HG02884 (cell line): ENCODE measurements around the gene VAV3.

Experiments
- ATAC-seq: cut with Tn5 transposase; IDR thresholded peaks from one replicate; pipeline ENCODE4 v1.9.1; 2021; ENCODE audit warnings: mild to moderate bottlenecking, moderate library complexity; ENCODE audit not compliant: unreplicated experiment

Gene VAV3

DNA sequence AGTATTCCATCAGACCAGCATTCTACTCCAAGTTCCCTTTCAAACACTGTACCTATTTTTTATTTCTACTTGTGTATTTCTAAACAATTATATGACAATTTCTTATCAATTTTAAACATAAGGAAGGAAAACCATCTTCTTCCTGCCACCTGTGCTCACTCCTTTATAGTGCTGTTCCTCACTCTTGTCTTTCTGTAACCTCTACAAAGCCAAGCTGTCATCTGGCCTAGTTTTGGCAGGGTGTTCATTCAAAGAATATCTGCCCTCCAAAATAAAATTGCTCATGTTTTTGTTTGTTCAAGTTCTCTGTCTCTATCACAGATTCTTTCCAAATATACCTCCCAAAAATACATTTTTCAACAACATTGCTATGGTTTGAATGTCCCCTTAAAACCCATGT is 360.2 kb downstream of the VAV3 start:
- ATAC-seq = no peak

DNA sequence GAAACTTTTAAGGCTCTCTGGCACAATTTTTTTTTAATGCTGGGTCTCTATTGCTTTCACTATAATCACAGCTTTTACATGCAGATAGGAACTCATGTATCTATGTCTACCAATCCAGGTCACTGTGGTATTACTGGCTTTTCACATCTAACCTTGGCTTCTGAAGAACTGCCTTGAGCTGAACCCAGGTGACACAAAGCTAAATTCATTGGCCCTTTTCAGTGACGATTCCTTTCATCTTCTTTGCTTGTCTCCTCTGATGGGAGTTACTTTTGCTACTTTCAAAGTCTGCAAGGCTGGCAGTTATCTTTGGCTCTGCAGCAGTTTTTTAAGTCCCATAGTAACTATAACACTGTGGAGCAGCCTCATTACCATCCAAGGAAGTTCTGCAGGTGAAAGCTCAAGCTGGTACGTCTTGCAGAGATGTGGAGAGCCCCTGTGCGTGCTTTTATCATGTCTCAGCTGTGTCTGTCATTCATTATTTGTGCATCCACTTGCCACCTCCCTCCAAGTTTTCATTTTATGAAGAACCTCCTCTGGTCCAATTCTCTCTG is 364.3 kb downstream of the VAV3 start:
- no peak for ATAC-seq

DNA sequence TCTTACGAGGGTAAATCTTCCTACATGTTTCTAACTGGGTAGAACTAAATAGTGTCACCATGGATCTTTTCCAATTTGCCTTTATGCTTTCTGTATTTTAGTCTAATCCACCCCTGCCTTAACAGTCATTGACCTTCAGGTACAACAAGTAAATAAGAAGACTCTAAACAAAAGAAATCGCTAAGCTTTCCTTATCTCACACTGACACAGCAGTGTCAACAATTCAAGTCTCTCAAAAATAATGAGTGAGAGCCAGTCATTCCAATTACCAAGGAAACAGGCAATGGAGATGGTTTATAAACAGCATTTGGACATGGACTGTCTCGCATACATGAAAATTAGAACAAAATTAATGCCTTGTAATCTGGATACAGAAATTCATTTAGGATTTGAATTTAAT is 365.8 kb downstream of the VAV3 start:
- no peak for ATAC-seq

DNA sequence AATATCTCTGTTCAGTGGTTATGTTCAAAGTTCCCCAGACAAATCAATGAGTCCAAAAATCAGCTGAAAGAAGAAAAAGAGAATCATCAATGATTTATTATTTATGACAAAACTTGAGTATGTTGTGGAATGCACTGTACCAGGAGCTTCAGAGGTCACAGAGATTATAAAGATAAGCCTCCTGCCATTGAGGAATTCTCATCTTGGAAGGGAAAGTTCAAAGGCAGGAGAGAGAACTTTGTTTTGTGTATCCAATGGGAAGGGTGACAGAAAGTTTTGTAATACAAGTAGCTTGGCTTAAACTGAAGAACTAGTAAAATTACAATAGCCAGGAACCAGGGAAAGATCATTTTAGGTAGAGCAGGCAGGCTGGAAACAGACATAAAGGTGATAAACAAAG is 367.7 kb downstream of the VAV3 start:
- ATAC-seq = no peak

DNA sequence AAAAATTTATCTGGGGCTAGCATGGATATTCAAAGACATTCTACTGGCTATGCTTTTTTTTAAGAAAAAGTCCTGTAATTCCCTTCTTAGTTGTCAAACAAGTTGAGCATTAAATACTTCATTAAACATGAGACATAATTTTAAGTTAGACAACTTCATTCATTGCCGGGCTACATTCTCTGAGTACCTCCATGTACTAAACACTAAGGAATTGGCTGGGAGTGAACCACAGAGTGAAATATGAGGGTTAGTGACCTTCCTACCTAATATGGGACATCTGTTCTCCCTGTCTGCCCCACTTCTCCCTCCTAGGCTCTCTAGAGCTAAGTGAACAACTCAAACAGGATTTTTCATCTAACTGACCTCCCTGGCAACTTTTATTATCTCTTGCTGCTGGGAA is 370.4 kb downstream of the VAV3 start:
- ATAC-seq = no peak

DNA sequence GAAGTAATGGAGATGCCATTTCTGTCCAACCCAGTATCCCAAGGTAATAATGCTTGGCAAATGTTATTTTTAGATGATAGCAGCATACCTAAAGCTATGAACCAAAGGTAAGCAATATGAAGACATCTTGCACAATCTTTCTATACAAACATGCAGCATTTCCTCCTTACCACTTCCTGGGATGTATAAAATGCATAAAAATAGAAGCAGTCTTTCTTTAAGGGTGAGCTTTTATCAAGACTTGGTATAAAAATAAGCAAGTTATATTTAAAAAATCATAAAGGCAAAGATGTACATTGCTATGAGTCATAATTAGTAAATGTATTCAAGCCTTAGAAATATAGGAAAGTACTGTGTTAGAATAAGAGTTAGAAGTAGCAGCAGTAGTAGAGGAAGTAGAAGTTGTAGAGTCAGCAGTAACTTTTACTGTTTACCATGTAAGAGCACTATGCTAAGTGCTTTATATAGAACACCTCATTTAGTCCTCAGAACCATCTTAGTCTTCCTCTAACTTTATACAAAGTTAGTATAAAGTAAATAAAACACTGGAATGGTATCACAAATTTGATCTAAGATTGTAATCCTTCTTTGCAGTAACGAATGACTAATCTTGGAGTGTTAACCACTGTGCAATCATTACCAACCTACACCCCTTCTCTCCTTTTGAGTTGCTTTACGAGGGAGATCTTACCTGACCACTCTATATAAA is 371.3 kb downstream of the VAV3 start:
- no peak for ATAC-seq

DNA sequence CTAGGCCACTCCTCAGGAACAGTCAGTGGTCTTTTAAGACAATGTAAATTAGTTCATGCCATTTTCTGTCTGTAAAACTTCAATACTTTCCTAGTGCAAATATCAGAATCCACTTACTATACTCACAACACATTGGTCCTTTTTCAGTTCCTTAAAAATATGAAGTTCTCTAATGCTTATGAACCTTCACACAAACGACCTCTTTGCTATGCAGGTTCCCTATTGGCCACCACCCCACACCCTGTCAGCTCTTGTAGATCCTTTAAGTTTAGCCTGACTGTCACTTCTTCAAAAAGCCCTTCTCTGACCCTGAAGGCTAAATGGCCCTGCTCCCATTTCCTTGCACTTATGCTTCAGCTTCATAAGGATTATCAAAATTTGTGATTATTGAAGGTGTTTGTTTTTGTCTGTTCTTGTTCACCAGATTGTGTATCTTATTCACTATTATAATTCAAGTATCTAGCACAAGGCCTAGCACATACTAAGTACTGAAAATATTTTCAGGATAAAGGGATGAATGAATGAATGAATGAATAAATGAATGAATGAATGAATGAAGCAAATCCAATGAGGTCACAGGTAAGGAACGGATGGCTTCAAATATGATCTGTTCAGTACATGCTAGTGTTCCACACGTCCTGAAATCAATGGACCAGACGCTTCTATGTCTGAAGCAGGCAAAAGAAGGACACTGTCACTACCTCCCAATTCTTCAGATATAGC is 373.9 kb downstream of the VAV3 start:
- ATAC-seq = peak; percentile 70

DNA sequence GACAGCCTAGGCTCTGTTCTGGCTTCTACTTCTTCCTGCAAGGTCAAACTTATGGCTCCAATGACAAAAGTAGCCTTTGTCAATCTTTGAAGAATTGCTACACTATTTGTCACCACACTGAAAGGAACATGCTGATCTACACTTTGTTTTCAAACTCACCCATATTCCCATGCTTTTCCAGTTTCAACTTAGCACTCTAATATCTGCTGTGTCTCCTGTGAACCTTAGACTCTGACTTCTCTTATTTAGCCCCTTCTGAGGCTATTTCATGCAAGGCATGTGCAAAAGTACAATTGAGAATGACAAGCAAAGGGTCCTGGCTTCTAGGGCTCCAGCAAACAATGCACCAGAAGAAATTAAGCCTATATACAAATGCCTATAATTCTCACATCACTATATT is 374.9 kb downstream of the VAV3 start:
- no peak for ATAC-seq

DNA sequence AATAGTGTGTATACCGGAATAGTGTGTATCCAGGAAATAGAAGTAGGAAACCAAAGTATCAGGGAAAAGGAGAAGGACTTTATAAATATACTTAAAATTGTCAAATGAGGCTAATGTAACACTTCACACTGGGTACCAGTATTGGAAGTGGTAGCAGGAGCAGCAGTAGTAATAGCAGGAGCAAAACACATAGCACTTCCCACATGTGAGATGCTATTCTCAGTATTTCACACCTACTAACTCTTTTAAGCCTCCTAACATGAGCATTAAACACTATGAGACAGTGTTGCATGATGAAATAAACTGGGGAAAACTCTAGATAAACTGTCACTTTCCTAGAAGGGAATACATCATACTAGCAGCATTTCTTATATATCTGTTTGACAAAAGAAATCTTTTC is 376.7 kb downstream of the VAV3 start:
- no peak for ATAC-seq

DNA sequence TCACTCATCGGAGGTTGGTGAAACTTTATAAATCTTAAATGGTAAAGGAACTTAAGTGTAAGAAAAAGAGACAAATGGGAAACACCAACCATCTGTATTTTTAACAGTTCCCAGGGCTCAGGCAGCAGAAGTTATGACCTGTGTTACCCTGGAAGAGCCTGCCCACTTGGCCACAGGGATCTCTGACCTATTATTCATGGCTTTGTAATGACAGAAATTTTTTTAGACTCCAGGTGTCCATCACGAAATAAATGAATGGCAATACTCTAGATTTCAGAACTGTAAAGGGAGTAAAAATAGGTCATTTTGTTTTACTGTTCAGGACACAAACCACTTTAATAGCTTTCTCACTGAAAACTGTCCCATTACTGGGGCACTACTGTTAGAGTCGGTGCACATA is 389.8 kb downstream of the VAV3 start:
- ATAC-seq = no peak

DNA sequence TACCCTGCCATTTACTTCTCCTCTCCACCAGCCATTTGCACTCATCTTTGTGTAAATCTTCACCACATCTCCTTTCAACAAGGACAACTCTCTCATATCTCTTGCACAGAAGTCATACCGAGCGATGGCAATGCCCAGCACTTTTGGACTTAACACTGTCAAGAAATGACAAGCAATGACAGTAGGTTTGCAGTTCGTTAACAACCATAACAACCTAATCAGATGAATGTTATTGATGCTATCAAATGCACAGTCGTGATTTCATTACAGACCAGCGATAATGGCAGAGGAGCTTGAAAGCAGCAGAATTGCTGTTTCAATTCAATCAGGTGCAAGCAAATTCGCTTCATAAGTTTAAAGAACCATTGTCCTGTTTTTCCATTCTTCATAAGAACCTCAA is 390.9 kb downstream of the VAV3 start:
- no peak for ATAC-seq

DNA sequence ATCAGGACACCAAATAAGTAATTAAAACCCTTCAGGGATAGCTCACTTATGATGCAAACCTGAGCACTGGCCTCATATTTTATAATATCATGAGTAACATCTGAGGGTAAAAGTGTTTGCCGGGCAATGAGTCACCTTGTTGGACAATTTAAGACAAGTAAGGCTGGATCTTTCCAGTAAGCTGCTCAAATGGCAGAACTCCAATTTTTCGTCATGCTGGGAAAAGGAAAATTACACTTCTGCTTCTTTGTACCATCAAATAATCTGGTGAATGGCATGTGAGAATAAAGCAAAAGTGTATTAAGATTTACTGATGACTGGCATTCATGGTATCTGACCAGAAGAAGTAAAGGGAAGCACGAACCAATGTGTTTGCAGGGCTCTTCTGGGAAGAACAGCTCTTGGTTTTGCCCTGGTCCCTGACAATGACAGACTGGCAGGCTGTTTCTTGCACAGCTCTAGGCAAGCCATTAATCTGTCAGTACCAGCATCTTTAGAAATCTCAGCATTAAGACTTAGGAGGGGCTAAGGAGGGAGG is 392.2 kb downstream of the VAV3 start:
- no peak for ATAC-seq

DNA sequence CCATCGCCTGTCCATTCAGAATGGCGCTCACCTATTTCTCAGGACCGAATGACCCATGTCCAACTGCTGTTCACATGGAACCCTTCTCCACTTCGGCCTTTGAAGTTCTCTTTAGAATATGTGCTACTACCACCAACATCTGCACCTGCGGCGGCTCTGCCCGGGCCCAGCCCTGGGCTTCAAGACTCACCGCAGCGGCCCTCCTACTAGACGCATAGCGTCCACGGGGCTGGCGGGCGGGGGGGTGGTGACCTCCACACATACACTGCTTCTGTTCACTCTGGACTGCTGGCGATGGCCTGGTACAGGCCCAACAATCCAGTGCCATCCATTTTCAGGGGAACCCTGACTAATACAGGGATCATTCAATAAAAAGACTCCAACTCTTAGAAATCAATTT is 394.2 kb downstream of the VAV3 start:
- no peak for ATAC-seq

DNA sequence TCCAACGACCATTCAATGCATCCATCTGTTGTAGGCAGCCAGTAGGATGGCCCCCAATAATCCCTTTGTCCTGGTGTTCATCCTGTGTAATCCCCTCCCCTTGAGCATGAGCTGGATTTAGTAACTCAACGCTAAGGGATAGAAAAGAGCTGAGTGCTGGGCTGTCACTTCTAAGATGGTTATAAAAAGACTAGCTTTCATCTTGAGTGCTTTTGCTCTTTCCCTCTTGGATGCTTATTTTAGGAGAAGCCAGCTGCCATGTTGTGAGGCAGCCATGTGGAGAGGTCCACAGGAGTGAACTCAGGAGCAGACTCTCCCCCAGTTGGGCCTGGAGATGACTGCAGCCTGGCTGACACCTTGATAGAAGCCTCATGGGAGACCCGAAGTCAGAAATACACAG is 401.5 kb downstream of the VAV3 start:
- no peak for ATAC-seq

DNA sequence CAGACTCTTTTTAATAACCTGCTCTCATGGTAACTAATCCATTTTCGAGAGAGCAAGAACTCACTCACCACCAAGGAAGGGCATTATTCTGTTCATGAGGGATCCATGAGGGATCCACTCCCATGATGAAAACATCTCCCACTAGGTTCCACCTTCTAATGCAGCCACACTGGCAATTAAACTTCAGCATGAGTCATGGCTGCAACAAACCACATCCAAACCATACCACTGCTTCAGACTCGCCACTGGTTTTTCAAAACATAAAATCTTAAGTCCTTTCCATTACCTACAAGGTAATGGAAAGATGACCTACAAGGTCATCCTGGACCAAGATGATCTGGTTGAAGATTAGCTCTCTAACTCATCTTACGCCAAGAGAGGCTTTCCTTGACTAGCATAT is 405.1 kb downstream of the VAV3 start:
- no peak for ATAC-seq

DNA sequence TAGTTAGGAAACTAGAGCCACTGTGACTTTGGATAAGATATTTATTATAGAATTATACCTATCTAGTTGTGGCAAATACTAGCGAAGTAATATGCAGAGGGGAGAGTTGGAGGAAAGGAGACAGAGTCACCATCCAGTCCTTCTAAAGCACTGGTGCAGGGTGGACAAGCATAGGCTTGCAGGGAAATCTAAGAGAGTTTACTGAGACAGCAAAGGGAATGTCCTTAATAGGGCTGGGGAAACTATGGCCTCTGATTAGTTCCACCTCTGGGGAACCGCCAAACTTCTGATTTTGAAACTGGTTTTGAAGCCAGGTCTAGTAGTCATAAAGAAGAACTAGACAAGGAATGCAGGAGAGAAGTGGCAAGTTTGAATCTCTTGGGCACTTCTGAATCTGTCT is 407.9 kb downstream of the VAV3 start:
- no peak for ATAC-seq

DNA sequence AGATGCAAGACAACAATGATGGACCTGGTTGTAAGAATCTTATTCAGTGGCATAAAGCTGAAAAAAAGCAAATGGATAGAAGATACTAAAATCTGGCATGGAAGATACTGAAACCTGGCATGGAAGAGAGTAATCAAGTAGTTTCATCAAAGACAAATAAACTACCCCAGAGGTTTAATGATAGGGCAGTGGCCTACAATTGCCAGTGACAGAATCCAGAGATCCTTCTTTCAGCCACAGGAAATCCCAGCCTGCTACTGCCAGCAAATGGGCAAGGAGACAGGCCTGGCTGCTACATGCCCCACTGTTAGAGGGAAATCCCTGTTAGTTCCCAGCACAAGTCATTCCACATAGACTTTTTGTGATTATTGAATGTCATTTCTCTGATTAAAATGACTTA is 409.4 kb downstream of the VAV3 start:
- no peak for ATAC-seq

DNA sequence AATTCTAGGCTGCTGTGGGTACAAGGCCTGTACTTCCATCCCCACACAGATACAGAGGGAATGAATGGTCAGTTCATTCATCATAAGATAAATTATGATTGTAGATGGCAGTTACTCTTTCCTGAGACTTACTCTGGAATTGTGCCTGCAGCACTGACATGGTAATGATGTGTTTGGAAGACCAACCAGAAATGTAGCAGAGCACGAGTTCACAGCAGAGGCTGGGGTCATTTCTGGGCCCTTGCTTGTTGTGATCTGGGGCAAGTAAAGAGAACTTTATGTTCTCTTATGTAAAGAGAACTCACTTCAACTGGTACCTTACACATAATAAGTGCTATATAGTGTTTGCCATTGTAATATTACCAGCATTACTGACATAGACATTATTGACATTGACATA is 412.2 kb downstream of the VAV3 start:
- no peak for ATAC-seq

DNA sequence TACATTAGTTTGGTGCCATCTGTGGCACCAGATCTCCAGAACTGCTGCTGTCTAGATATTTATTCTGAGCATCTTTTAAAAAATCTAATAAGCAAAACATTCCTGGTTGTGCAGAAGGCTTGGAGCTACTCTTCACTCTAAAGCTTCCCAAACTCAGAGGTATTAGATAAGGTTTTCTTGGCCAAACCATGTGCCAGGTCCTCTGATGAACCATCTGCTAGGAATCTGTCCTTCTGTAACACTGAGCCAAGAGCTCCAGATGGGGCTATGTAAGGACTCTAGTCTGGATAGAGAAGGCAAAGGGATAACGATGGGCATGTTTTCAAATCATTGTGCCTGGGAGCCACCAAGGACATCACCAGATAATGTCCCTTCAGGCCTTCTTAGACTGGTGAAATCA is 413.5 kb downstream of the VAV3 start:
- no peak for ATAC-seq

DNA sequence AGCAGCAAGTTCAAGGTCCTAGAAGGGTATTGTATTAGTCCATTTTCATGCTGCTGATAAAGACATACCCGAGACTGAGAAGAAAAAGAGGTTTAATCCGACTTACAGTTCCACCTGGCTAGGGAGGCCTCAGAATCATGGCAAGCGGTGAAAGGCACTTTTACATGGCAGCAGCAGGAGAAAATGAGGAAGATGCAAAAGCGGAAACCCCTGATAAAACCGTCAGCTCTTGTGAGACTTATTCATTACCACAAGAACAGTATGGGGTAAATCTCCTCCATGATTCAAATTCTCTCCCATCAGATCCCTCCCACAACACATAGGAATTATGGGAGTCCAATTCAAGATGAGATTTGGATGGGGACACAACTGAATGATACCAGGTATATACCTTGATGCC is 414.6 kb downstream of the VAV3 start:
- ATAC-seq = no peak

DNA sequence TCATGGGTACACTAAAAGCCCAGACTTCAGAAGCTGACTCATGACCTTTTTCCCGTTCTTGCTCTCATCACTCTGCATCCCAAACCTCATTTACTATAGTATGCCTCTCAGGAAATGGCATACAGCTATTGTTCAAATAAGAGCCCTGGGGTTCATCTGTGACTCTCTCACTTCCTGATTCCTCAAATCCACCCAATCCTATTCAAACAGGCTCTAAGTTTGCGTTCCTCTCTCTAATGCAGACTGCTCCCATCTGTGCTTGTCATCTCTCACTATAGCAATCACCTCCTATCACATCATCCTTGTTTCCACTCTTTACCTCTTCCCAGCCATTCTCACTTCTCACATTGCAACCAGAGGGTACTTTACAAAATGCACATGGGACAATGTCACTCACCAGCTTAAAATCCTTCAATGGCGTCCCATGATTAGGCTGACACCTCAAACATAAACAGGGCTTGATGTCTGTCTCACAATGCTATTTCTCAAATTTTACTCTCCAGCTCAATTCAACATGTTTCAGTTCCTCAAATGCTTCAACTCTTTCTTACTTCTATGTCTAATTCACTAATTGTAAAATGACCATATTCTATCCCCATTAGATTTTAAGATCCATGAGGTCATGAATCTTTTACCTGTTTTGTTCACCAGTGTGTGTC is 415.7 kb downstream of the VAV3 start:
- no peak for ATAC-seq

DNA sequence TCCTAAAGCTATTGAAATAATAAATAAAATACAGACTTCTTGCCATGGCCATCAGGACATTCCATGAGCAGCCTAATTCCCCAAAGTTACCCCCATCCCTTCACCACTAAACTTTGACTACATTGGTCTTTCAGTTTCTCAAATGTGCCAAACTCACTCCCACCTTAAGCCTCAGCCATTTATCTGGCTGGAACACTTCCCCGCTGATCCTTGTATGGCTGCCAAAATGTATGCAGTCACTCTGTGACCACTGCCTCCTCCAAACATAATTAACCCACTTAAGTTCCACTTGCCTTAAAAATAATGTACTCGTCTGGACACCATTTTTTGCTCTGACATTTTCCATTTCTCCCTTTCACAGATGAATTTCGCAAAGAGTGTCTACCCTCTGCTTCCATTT is 416.7 kb downstream of the VAV3 start:
- no peak for ATAC-seq
